Measurements from ENCODE around the gene SPAG6.
"Not testable (repeated sequence)": the region's sequence is repeated elsewhere in the genome, so short reads cannot be mapped to it uniquely, and the experiment has no call there.

SPAG6 gene

GRCh38 chr10:22379059-22379458, 33.8 kb downstream of the SPAG6 start:
- DNase-seq = no peak

GRCh38 chr10:22381262-22381661, 36.0 kb downstream of the SPAG6 start:
- DNase-seq = no peak

DNA sequence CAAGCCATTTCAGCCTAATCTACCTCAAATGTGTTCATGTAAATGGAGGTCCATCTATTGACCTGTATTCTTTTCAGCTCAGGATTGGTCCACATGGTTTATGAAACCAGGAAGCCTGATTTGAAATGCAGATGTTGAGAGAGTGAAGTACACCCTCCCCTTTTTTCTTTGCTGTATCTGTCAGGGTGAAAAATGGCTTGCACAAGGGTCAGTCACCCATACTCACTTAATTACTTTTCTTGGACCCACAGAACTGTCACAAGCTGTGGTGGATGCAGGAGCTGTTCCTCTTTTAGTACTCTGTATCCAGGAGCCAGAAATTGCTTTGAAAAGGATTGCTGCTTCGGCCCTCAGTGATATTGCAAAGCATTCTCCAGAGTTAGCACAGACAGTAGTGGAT, 41.2 kb downstream of the SPAG6 start:
- no peak for DNase-seq

DNA sequence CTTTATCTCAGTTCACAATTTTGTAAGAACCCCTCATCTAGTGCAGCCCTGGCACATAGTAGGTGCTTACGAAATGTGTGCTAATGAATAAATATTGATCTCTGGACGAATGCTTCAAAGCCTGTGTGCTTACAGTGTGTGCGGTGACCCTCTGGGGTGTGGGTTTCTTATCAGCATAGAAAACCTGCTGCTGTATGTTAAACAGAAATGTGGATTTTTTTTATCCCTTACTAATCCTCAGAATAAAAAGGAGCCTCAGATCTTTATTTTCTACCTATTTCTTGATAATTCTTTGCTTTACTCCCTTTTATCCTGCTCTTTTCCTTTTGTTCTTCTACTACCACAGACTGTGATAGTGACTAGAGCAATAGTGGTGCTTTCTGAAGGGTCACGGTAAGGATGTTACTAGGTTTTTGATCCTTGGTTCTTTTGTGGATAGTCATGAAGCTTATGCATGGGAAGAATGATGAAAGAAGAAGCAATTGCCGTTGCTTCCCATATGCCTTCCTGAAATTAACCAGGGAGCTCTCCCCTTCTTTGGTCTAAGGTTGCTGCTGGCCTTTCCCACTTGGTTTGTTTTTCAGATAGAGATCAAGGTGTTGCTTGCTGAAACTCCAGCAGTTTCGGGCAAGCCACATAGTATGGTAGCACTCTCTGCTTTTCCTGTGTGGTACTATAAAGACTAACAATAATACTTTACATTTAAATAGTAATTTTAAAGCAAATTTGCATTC, 44.7 kb downstream of the SPAG6 start:
- DNase-seq = no peak

- peak; percentile 5 for DNase-seq
These were observed 46.3 kb downstream of the SPAG6 start for GRCh38 chr10:22391600-22391999.

DNA sequence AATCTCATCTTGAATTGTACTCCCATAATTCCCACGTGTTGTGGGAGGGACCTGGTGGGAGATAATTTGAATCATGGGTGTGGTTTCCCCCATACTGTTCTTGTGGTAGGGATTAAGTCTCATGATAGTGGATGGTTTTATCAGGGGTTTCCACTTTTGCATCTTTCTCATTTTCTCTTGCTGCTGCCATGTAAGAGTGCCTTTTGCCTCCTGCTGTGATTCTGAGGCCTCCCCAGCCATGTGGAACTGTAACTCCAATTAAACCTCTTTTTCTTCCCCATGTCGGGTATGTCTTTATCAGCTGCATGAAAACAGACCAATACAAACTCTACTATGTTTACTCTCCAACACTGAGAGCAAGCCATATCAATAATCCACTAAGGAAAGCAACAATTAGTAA, 50.9 kb downstream of the SPAG6 start:
- DNase-seq = not testable (repeated sequence)

- DNase-seq = not testable (repeated sequence)
These were observed 61.6 kb downstream of the SPAG6 start for GRCh38 chr10:22406916-22407315.

DNA sequence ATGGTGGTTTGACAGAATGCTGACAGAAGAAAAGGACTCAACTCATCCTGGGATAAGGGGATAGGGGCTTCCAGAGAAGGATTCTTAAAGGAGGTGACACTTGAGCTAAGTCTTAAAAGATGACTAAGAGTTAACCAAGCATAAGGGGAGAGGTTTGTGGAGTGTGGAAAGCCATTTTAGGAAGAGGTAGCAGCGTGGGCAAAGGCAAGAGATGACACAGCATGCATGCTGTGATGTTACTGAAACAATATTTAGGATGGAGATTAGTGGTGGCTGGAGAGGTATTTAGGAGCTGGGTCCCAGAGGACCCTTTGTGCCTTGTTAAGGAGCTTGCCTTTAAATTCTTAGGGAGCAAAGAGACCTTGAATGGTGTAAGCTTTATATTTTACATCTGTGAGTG, 65.1 kb downstream of the SPAG6 start:
- DNase-seq = no peak

DNA sequence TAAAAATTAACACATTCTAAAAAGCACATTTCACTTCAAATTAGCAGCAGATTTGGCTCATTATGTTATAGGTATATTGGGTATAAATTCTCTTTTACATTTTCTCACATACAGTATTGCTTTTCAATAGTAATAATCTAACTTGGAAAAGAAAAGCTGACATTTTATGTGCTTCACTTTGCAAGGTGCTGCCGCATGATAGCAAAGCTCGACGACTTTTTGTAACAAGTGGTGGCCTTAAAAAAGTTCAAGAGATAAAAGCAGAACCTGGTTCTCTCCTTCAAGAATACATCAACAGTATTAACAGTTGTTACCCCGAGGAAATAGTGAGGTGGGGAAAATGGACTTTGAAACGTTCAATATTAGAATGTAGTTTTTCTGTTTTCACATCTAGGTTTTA, 65.5 kb downstream of the SPAG6 start:
- DNase-seq = no peak

DNA sequence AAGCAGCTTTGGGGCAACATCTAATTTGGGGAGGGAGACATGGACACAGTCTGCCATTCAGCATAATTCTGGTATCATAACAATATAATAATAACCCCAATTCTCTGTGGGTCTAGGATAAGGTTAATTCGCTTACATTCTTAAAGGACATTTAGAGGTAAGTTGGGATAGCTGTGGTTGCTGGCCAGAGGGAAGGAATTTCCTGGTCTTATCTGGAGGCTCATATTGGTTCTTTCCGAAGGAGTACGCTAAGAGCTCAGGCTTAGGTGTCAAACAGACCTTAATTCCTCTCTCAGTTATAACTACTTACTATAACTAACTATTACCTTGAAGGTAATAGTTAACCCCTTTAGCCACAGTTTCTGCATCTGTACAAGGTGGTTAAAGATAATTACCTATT, 68.8 kb downstream of the SPAG6 start:
- DNase-seq = no peak

DNA sequence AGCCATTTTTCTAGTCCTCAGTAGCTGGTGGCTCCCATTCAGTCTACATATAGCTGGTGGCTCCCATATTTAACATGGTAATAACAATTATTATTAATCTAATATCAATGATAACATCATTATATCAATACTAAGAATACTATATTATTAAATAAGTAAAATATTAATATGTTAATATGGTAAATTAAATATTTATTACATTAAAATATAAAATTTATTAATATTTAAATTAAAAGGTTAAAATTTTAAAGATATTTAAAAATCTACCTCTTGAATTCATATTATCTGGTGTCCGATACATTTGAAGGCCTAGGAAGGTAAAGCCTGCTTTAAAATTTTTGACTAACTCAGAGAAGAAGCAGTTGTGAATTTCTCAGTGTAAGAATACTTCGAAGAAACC, 69.8 kb downstream of the SPAG6 start:
- no peak for DNase-seq

GRCh38 chr10:22417736-22418268, 72.5 kb downstream of the SPAG6 start:
- no peak for DNase-seq

DNA sequence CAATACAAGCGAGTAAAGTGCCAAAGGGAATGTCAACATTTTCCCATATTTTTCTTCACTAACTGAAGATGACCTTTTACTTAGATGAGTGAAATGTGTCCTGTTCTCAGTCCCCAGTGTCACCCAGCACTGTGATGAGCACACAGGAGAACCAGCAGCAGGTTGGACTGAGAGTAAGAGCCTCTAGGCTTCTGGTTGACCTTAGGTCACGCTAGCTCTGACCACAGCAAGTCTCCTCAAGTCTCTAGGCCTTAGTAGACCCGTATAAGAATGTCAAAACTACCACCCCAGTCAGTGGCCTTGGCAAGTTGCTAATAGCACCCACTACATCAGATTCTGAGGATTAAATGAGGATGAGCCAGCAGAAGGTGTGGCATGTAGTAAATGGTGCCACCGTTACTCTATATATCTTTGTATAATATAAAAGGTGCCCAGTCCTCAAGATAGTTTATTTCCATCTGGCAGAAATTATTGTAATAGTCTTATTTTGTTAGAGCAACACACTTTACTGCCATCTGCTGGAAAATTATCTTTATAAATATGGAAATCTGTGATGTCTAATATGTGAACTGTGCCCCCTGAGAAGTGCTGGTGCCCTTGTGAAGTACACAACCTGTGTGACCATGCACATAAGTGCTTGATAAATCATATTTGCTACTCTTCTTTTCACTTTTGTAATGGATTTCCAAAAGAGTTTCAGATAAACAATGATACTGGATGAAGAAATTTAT, 75.7 kb downstream of the SPAG6 start:
- peak; percentile 3 for DNase-seq

DNA sequence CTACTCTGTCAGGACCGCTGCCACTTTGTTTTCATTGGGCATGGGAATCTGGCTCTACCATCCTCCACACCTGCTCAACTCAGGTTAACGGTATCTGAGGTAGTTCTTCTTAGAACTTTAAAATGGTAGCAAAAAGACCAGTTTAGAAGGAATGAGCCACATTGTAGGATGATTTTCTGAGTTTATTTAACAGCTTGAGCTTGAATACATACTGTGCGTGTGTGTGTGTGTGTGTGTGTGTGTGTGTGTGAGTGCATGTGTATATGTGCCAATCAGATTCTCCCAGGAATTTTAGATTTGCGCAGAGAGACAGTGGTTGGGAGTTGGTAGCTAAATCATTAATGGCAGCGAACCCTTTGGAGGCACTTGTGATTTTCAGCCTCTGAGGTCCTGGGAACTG, 81.4 kb downstream of the SPAG6 start:
- no peak for DNase-seq

DNA sequence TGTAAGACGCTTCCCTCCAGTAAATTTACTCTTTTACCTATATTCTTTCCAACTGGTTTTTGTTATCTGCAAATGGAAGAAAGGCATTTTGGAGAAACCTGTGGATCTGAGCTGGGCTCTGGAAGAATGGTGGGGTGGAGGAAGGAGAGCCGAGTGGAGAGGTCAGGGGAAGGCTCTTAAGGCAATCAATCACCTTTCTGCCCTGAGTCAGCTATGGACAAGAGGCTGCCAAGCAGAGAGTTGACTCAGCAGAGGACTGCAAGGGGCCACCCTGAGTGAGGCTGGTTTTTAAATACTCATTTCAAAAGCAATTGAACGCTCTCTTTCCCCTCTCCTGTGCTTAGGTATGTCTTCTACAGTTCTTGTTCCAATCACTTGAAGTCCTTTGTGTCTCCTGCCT, 81.8 kb downstream of the SPAG6 start:
- no peak for DNase-seq

GRCh38 chr10:22427890-22428571, 82.7 kb downstream of the SPAG6 start:
- peak; percentile 76 for DNase-seq

GRCh38 chr10:22429146-22429545, 83.8 kb downstream of the SPAG6 start:
- DNase-seq = no peak

DNA sequence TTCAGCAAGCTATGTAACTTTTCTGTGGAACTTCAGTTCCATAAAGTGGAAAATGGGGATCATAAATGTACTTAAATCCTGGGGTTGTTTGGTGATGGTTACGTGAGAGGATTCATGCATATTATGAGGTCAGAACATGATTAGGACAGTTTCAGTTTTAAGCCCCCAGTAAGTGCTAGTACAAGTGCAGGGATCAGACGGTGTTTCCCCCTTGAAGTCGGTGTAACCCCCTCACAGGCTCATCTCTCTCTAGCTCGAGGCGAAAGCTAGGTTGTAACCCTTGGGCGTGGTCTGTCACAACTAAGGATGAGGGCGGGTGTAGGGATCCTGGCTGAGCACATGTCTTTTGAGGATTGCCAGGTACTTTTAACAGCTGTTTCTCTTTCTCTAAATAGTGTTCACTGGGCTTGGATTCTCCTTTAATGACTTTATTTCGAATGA, 84.7 kb downstream of the SPAG6 start:
- no peak for DNase-seq

- DNase-seq = no peak
These were observed 88.6 kb downstream of the SPAG6 start for GRCh38 chr10:22433875-22434274.

DNA sequence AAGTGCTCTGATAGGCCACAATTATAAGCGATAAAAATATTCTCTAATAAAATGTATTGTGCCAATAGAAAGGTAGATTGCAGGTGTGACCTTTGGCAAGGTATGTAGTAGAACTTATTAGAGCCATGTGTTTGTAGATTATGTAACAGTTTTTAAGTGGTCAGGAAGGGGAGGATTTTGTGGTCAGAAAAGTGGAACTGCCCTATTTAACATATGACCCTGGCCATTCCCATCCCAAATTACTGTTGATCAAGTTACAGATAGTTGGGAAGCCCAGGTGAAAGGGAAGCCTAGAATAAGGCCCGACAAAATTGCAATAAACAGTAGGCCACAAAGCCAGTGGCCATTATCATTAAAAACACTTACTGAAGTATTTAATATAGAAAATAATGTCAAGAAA, 89.2 kb downstream of the SPAG6 start:
- DNase-seq = no peak

DNA sequence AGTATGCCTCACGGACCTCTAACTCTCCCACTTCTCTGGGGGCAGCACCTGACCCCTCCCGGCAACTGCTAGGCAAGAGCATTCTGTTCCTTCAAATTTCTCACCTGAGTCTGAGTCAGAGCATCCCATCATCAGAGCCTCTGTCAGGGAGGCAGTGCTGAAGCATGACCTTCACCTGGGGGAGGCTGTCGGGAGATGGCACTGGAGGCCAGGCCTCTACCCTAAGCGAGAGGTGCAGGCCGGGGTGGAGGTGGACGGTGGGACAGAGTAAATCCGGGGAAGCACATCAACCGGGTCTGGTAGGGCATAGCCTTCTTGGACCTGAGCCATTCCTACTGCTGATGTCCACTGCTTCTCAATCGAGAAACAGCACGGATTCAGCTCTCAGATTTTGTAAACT, 90.4 kb downstream of the SPAG6 start:
- no peak for DNase-seq

DNA sequence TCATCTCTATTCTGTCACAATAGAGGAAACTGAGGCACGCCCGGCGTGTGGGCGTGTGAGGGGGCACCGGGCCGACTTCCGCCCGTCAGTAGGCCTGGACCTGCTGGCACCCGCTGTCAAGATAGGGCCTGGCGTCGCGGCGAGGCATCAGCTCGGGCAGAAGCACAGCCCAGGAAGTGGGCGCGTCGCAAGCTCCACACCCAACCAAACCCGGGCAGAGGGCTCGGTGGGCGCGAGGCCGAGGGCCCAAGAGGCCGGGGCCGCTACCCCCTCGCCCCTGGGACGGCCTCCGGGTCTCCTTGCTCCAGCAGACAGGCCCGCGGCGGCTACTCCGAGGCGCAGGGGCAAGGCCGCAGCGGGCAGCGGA, 91.2 kb downstream of the SPAG6 start:
- DNase-seq = no peak

DNA sequence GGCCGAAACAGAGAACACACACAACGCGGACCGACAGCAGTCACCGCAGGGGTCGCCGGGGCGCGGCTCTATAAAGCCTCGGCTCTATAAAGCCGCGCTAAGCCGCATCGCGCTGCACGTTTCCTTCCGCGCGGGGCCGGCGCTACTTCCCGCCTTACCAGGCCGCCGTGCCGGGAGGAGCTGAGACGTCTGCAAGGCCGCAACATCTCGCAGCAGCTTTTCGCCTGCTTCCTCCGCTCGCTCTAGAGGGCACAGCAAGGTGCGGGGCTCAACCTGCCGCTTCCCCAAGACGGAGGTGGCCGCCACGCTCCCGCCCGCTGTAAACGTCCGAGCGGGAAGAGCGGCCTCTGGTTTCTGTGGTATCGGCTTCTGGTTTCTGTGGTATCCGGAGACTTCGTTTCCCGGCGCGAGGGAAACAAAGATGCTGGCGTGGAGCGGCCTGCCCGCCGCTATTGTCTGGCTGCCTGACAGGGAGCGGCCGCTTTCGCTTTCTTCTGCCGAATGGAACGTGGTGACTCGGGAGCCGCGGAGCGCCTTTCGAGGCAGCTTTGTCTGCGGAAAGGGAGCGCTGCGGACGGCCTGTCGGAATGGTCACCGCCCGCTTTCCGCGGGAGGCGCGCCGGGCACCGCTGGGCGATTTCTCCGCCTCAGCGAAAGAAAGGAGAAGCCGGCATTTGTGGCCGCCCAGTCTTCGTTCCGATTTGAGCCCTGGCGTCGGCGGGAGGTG, 91.8 kb downstream of the SPAG6 start:
- no peak for DNase-seq

Data from NCI-H524 treated with DMSO at 0.1 percent for 48 hours (cell line).